ENCODE results near the gene ADCY5. TPM values are rescaled to one million over a fixed set of nuclear protein-coding genes. Genes with fewer than 3 reads are reported as not detected.

Gene ADCY5
- total and polyA plus RNA-seq, 4 donors: 0.74 to 6.6 (median 2.9) TPM

Other genes with a start within 250 kb of the ADCY5 start
- gene SEC22A, start 247.1 kb downstream of the ADCY5 start, total RNA-seq: 10 to 100 TPM; 20.3 to 21.7 TPM
- gene SEC22A, start 247.1 kb downstream of the ADCY5 start, polyA plus RNA-seq: 10 to 100 TPM in 1 of 2 donors, 1 to 10 TPM in 1; 9.7 to 11.9 TPM
- gene HACD2, start 136.0 kb upstream of the ADCY5 start, total RNA-seq: 10 to 100 TPM; 34.7 to 45.2 TPM
- gene HACD2, start 136.0 kb upstream of the ADCY5 start, polyA plus RNA-seq: 10 to 100 TPM; 14.8 to 15.7 TPM

All from liver (tissue), 4 donors.